ENCODE measurements around the gene GORASP1. TPM values are rescaled to one million over a fixed set of nuclear protein-coding genes. Genes with fewer than 3 reads are reported as not detected.

The GORASP1 gene
- total RNA-seq, 1 experiment from 2014 or later: 43.6 TPM

DNA sequence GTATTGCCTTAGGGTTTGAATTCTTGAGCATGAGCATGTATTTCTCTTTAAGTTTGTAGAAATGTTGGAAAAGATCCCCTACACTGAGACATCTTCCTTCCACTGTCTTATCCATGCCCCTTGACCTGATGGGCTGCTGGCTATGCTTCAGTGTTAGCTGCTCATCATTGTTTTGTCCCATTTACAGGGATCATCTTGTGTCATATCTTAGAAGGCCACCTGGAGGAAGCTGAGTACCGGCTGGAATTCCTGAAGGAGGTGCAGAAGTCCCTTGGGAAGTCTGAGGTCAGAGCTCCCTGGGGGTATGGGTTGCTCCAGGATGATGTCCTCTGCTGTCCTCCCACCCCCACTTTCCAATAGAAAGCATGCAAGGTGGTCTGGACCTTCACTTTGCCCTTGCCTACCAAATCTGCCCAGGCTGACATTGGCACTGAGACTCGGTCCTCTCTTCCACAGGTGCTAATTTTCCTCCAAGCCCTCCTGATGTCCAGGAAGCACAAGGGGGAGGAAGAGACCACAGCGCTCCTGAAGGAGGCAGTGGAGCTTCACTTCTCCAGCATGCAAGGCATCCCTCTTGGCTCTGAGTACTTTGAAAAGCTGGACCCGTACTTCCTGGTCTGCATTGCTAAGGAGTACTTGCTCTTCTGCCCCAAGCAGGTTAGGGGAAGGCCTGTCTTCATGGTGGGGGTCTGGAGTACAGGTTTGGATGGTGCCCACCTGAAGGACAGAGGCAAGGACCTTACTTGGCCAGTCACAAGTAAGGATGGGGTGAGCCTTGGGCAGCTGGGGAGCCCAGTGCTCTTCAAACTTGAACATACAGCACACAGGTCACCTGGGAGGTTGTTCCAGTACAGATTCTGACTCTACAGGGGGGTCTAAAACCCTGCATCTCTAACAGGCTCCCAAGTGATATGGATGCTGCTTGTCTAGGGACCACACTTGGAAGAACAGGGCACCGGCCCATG, 17.7 kb upstream of the GORASP1 start:
- peak in 1 of 2 experiments; percentile 33 for DNase-seq
- Histone ChIP-seq H3K27me3 (replicated peaks; ENCODE audit: control insufficient read depth, insufficient read depth, low read length) (no peaks in the 10 kb centered on the region), H3K36me3 (ENCODE audit: control insufficient read depth, insufficient read depth, low read length) (no peaks in the 10 kb centered on the region), H3K9me3 (no peaks in the 10 kb centered on the region), H3K4me1 (peaks cover 23% of the 10 kb centered on the region), H3K4me3 (ENCODE audit: low read depth, low read length) (no peak overlapping the region)
- Mint-ChIP-seq H3K4me1 (ENCODE audit: low read depth, unreplicated experiment) (peaks cover 27% of the 10 kb centered on the region), H3K27ac (ENCODE audit: unreplicated experiment) (peak overlapping the region; percentile 29), H3K36me3 (ENCODE audit: insufficient read depth, unreplicated experiment) (no peaks in the 10 kb centered on the region), H3K9me3 (ENCODE audit: unreplicated experiment) (no peaks in the 10 kb centered on the region), H3K4me3 (ENCODE audit: unreplicated experiment) (no peak overlapping the region), H3K27me3 (ENCODE audit: insufficient read depth, unreplicated experiment) (no peaks in the 10 kb centered on the region)
- intact Hi-C loops (cut with micrococcal nuclease; ENCODE audit: unreplicated experiment): loop anchor here (10.0 kb wide), 1 partner anchor 260 kb away; the partner anchor contains the start of gene SLC25A38
- CTCF ChIA-PET: interaction anchor here (0.9 to 5.0 kb wide), 8 partner anchors 9 to 253 kb away, joined by 3 to 68 read pairs (median 7); partner anchors contain the start of genes GORASP1 and TTC21A
- POLR2A ChIA-PET: no interaction called here
- no TSS peak for BruUV-seq (replicated peaks)
- TF ChIP-seq, protein P1, sequence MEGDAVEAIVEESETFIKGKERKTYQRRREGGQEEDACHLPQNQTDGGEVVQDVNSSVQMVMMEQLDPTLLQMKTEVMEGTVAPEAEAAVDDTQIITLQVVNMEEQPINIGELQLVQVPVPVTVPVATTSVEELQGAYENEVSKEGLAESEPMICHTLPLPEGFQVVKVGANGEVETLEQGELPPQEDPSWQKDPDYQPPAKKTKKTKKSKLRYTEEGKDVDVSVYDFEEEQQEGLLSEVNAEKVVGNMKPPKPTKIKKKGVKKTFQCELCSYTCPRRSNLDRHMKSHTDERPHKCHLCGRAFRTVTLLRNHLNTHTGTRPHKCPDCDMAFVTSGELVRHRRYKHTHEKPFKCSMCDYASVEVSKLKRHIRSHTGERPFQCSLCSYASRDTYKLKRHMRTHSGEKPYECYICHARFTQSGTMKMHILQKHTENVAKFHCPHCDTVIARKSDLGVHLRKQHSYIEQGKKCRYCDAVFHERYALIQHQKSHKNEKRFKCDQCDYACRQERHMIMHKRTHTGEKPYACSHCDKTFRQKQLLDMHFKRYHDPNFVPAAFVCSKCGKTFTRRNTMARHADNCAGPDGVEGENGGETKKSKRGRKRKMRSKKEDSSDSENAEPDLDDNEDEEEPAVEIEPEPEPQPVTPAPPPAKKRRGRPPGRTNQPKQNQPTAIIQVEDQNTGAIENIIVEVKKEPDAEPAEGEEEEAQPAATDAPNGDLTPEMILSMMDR (IDR thresholded peaks at IDR 0.05; ENCODE audit: insufficient read depth in 1 of 2, low read depth in 1 of 2, low read length in 1 of 2, severe bottlenecking in 1 of 2, unreplicated experiment in 1 of 2): peak in 1 of 2 experiments; percentile 29

DNA sequence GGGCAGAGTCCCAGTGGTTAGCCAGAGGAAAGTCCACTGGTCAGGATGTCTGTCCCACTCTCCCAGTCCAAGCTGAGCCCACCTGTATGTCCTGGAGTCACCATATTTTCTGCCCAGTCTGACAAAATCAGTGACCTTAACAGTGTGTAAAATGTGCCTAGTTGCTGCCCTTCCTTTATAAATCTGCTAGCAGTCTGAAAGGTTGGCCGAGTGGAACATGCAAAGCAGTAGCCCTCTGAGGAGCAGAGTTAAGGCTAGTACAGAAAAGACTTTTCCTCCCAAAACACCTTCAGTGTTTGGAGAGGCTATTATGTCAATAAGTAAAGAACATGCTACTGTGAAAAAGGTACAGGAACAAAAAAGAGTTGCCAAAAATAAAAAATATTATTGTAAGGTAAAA, 15.4 kb upstream of the GORASP1 start:
- Histone ChIP-seq H3K4me3 (ENCODE audit: low read depth, low read length) (no peak overlapping the region), H3K27me3 (replicated peaks; ENCODE audit: control insufficient read depth, insufficient read depth, low read length) (no peaks in the 10 kb centered on the region), H3K4me1 (peaks cover 23% of the 10 kb centered on the region), H3K9me3 (no peaks in the 10 kb centered on the region), H3K36me3 (ENCODE audit: control insufficient read depth, insufficient read depth, low read length) (no peaks in the 10 kb centered on the region)
- no peaks in the 10 kb centered on the region for H3K9me3 Mint-ChIP-seq (ENCODE audit: unreplicated experiment)
- H3K36me3 Mint-ChIP-seq (ENCODE audit: insufficient read depth, unreplicated experiment): no peaks in the 10 kb centered on the region
- intact Hi-C loops (cut with micrococcal nuclease; ENCODE audit: unreplicated experiment): loop anchor here (10.0 kb wide), 1 partner anchor 262 kb away; the partner anchor contains the start of gene SLC25A38
- H3K27ac Mint-ChIP-seq (ENCODE audit: unreplicated experiment): no peak overlapping the region
- CTCF ChIA-PET: no interaction called here
- DNase-seq: no peak
- H3K4me3 Mint-ChIP-seq (ENCODE audit: unreplicated experiment): no peak overlapping the region
- no peaks in the 10 kb centered on the region for H3K27me3 Mint-ChIP-seq (ENCODE audit: insufficient read depth, unreplicated experiment)
- peaks cover 27% of the 10 kb centered on the region for H3K4me1 Mint-ChIP-seq (ENCODE audit: low read depth, unreplicated experiment)
- BruUV-seq (replicated peaks): no TSS peak
- POLR2A ChIA-PET: no interaction called here
- TF ChIP-seq, protein P1 (IDR thresholded peaks at IDR 0.05; ENCODE audit: insufficient read depth in 1 of 2, low read depth in 1 of 2, low read length in 1 of 2, severe bottlenecking in 1 of 2, unreplicated experiment in 1 of 2): no peak

DNA sequence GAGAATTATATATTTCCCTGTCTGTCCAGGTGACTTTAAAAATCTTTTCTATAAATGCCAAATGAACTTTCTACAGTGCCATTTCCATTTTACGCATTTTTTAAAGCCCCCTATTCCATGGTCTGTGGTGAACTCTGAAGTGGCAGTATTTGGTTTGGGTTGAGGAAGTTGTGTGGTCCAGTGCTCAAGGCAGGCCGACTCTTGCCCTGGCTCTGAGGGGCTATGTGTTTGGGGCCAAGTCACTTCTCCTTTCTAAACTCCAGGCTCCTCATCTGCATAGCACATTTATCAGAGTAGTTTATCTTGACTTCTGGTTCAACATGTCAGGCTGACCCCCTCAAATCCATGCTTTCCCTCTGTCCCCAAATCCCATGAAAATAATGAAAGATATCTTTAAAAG, 14.2 kb upstream of the GORASP1 start:
- DNase-seq: no peak
- Mint-ChIP-seq H3K4me1 (ENCODE audit: low read depth, unreplicated experiment) (peaks cover 20% of the 10 kb centered on the region), H3K36me3 (ENCODE audit: insufficient read depth, unreplicated experiment) (no peaks in the 10 kb centered on the region), H3K27ac (ENCODE audit: unreplicated experiment) (no peak overlapping the region), H3K27me3 (ENCODE audit: insufficient read depth, unreplicated experiment) (no peaks in the 10 kb centered on the region), H3K9me3 (ENCODE audit: unreplicated experiment) (no peaks in the 10 kb centered on the region), H3K4me3 (ENCODE audit: unreplicated experiment) (no peak overlapping the region)
- Histone ChIP-seq H3K27me3 (replicated peaks; ENCODE audit: control insufficient read depth, insufficient read depth, low read length) (no peaks in the 10 kb centered on the region), H3K36me3 (ENCODE audit: control insufficient read depth, insufficient read depth, low read length) (no peaks in the 10 kb centered on the region), H3K4me3 (ENCODE audit: low read depth, low read length) (no peak overlapping the region), H3K4me1 (peaks cover 20% of the 10 kb centered on the region), H3K9me3 (no peaks in the 10 kb centered on the region)
- BruUV-seq (replicated peaks): no TSS peak
- intact Hi-C loops (cut with micrococcal nuclease; ENCODE audit: unreplicated experiment): loop anchor here (10.0 kb wide), 1 partner anchor 263 kb away; the partner anchor contains the start of gene SLC25A38
- POLR2A ChIA-PET: interaction anchor here (0.7 kb wide), 1 partner anchor 91 kb away, joined by 5 read pairs; no protein-coding TSS in a partner anchor
- CTCF ChIA-PET: no interaction called here
- TF ChIP-seq, protein P1 (IDR thresholded peaks at IDR 0.05; ENCODE audit: insufficient read depth in 1 of 2, low read depth in 1 of 2, low read length in 1 of 2, severe bottlenecking in 1 of 2, unreplicated experiment in 1 of 2): no peak

Data from Caco-2 (cell line).